DOHH2 (cell line): ENCODE measurements around the gene TIMM21.

Experiments
- H3F3A ChIP-seq: fragments of 200-600 bp; sonication (generic), shearing (Covaris generic); 2 replicates; pipeline ENCODE4 v1.6.0; 2016; ENCODE audit warnings: antibody characterized with exemption, mild to moderate bottlenecking; ENCODE audit not compliant: control insufficient read depth, insufficient read depth
- H3K27ac ChIP-seq: fragments of 200-600 bp; sonication (generic); 2 replicates; pipeline ENCODE4 v1.5.1; 2014; ENCODE audit warnings: low read depth, mild to moderate bottlenecking, low read length, moderate library complexity
- H3K27me3 ChIP-seq: fragments of 200-600 bp; sonication (generic); 2 replicates; pipeline ENCODE4 v1.6.1; 2014; ENCODE audit warnings: mild to moderate bottlenecking, low read length, mixed read lengths; ENCODE audit not compliant: control insufficient read depth
- H3K36me3 ChIP-seq: fragments of 200-600 bp; sonication (generic); 2 replicates; pipeline ENCODE4 v1.6.1; 2014; ENCODE audit warnings: mild to moderate bottlenecking, low read length, moderate library complexity, mixed read lengths; ENCODE audit not compliant: control insufficient read depth
- H3K4me1 ChIP-seq: fragments of 200-600 bp; sonication (generic); 2 replicates; pipeline ENCODE4 v1.6.1; 2014; ENCODE audit warnings: mild to moderate bottlenecking, low read length, mixed read lengths; ENCODE audit not compliant: control insufficient read depth
- H3K4me2 ChIP-seq: fragments of 200-600 bp; sonication (generic); 2 replicates; pipeline ENCODE4 v1.6.0; 2014; ENCODE audit warnings: mild to moderate bottlenecking, low read length, moderate library complexity
- H3K4me3 ChIP-seq: fragments of 200-600 bp; sonication (generic); 2 replicates; pipeline ENCODE4 v1.5.1; 2014; ENCODE audit warnings: mild to moderate bottlenecking, low read length, mixed read lengths
- H3K79me2 ChIP-seq: fragments of 200-600 bp; sonication (generic); 2 replicates; pipeline ENCODE4 v1.6.1; 2014; ENCODE audit warnings: mild to moderate bottlenecking, low read length, mixed read lengths; ENCODE audit not compliant: control insufficient read depth
- H3K9me2 ChIP-seq: fragments of 200-600 bp; sonication (generic); replicated peaks from 2 replicates; pipeline ENCODE4 v1.6.1; 2014; ENCODE audit warnings: mild to moderate bottlenecking, low read length, mixed read lengths; ENCODE audit not compliant: control insufficient read depth
- H3K9me3 ChIP-seq: fragments of 200-600 bp; sonication (generic); 2 replicates; pipeline ENCODE4 v1.6.1; 2014; ENCODE audit warnings: antibody characterized with exemption, low read length, mixed read lengths; ENCODE audit not compliant: control insufficient read depth, insufficient read depth
- H4K20me1 ChIP-seq: fragments of 200-600 bp; sonication (generic); 2 replicates; pipeline ENCODE4 v1.6.0; 2014; ENCODE audit warnings: low read depth, mild to moderate bottlenecking, antibody characterized with exemption, low read length, moderate library complexity; ENCODE audit not compliant: control insufficient read depth, insufficient read depth
- CTCF ChIP-seq: fragments of 200-600 bp; sonication (generic); IDR thresholded peaks from one replicate; pipeline ENCODE4 v1.5.1; 2014; ENCODE audit warnings: antibody characterized with exemption, mild to moderate bottlenecking, low read depth, low read length; ENCODE audit not compliant: poor library complexity, severe bottlenecking
- EZH2phosphoT487 ChIP-seq: fragments of 200-600 bp; sonication (generic); IDR thresholded peaks from 2 replicates; pipeline ENCODE4 v1.6.1; 2017; ENCODE audit warnings: borderline replicate concordance, mild to moderate bottlenecking, antibody characterized with exemption, low read length, moderate library complexity, mixed read lengths

The TIMM21 gene

GRCh38 chr18:74113711-74114110, 34.6 kb upstream of the TIMM21 start:
- TF ChIP-seq EZH2phosphoT487, result no peak
- TF ChIP-seq CTCF, result no peak
- Histone ChIP-seq H3K4me1 (no peaks in the 10 kb centered on the region), H3K36me3 (no peaks in the 10 kb centered on the region), H3F3A (no peaks in the 10 kb centered on the region), H3K4me3 (no peak overlapping the region), H3K27me3 (no peaks in the 10 kb centered on the region; the same call in 1 of the 2 replicates), H3K9me2 (no peaks in the 10 kb centered on the region), H4K20me1 (no peaks in the 10 kb centered on the region), H3K9me3 (no peaks in the 10 kb centered on the region), H3K27ac (no peak overlapping the region), H3K79me2 (no peaks in the 10 kb centered on the region), H3K4me2 (no peak overlapping the region)

GRCh38 chr18:74114116-74114515, 34.2 kb upstream of the TIMM21 start:
- no peaks in the 10 kb centered on the region for H3K79me2 ChIP-seq
- no peak overlapping the region for H3K4me2 ChIP-seq
- H3K9me3 ChIP-seq, result no peaks in the 10 kb centered on the region
- no peak overlapping the region for H3K27ac ChIP-seq
- H3K4me1 ChIP-seq, result no peaks in the 10 kb centered on the region
- H3K27me3 ChIP-seq, result no peaks in the 10 kb centered on the region; the same call in 1 of the 2 replicates
- H3K4me3 ChIP-seq, result no peak overlapping the region
- no peaks in the 10 kb centered on the region for H4K20me1 ChIP-seq
- H3K36me3 ChIP-seq, result no peaks in the 10 kb centered on the region
- H3F3A ChIP-seq, result no peaks in the 10 kb centered on the region
- TF ChIP-seq EZH2phosphoT487, result no peak
- TF ChIP-seq CTCF, result no peak
- no peaks in the 10 kb centered on the region for H3K9me2 ChIP-seq

GRCh38 chr18:74115046-74115445, 33.3 kb upstream of the TIMM21 start:
- H3K27me3 ChIP-seq, result no peaks in the 10 kb centered on the region; the same call in 1 of the 2 replicates
- H3K9me2 ChIP-seq, result no peaks in the 10 kb centered on the region
- H3K27ac ChIP-seq, result no peak overlapping the region
- H3F3A ChIP-seq, result no peaks in the 10 kb centered on the region
- TF ChIP-seq CTCF (no peak), EZH2phosphoT487 (no peak)
- no peak overlapping the region for H3K4me3 ChIP-seq
- no peaks in the 10 kb centered on the region for H4K20me1 ChIP-seq
- H3K4me1 ChIP-seq, result no peaks in the 10 kb centered on the region
- H3K79me2 ChIP-seq, result no peaks in the 10 kb centered on the region
- H3K9me3 ChIP-seq, result no peaks in the 10 kb centered on the region
- no peak overlapping the region for H3K4me2 ChIP-seq
- H3K36me3 ChIP-seq, result no peaks in the 10 kb centered on the region
